AG04450 (cell line): ENCODE measurements around the gene M1AP. TPM values are rescaled to one million over a fixed set of nuclear protein-coding genes. Genes with fewer than 3 reads are reported as not detected.

Source experiments
- CTCF ChIA-PET: fragments of 300-600, 350-600 bp; formaldehyde crosslinking; extraction: SDS; loops from one replicate; lab custom pipeline; 2022; ENCODE audit warnings: antibody characterized with exemption, inconsistent platforms; lab: Charles Lee
- POLR2A ChIA-PET: fragments of 350-600 bp; formaldehyde crosslinking; extraction: SDS; loops from one replicate; lab custom pipeline; 2021; ENCODE audit warnings: antibody characterized with exemption, inconsistent platforms; lab: Yijun Ruan, JAX
- DNase-seq: peaks from one replicate; pipeline ENCODE4 v3.0.0-alpha.2; 2011; ENCODE audit warnings: low read depth, low spot score
- H3K27ac ChIP-seq: one replicate; pipeline ENCODE4 v1.5.1; 2012; ENCODE audit warnings: low read depth, low read length, control low read depth
- H3K27me3 ChIP-seq: one replicate; pipeline ENCODE4 v1.6.0; 2012; ENCODE audit warnings: low read length; ENCODE audit not compliant: control insufficient read depth, insufficient read depth
- H3K4me3 ChIP-seq: 2 replicates; pipeline ENCODE4 v1.5.1; 2011; ENCODE audit warnings: mild to moderate bottlenecking, low read depth, low read length, control low read depth
- H3K9me3 ChIP-seq: 2 replicates; pipeline ENCODE4 v1.5.1; 2012; ENCODE audit warnings: low read length; ENCODE audit not compliant: control insufficient read depth, insufficient read depth
- CTCF ChIP-seq: IDR thresholded peaks from 2 replicates; pipeline ENCODE4 v1.5.1; 2011; ENCODE audit warnings: low read depth, low read length, control low read depth, inconsistent platforms
- polyA plus RNA-seq: library from polyadenylated mRNA; depleted of rRNA; stranded (reverse); fragments of >200 nt; gene quantifications from 2 replicates; pipeline ENCODE4 v1.2.3, GENCODE V29; 2011

The M1AP gene
- polyA plus RNA-seq, 1 experiment = 0.07 TPM

DNA sequence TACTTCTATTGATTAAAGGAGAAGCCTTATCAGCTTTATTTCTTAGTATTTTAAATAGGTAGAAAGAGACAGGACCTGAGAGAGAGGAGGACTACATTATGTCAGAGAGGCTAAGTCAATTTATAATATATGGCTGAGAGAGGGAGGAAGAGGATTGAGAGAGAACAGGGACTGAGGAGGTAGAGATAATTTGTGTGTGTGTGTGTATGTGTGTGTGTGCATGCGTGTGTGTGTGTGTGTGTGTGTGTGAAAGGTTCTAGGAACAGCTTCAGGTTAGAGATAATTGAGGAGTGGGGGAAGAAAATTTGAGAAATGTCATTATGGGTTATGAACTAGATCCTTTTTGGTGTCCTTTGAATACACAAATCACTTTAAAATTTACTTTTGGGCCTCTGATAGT is 78.4 kb downstream of the M1AP start:
- Histone ChIP-seq H3K27me3 (no peaks in the 10 kb centered on the region), H3K9me3 (no peaks in the 10 kb centered on the region), H3K4me3 (no peak overlapping the region), H3K27ac (no peak overlapping the region)
- DNase-seq = no peak
- no peak for TF ChIP-seq CTCF
- ChIA-PET POLR2A (interaction anchor here (0.6 kb wide), 1 partner anchor 16 kb away, joined by 15 read pairs; the partner anchor contains the start of gene LOXL3), CTCF (interaction anchor here (0.7 kb wide), 1 partner anchor 306 kb away, joined by 4 read pairs; no protein-coding TSS in a partner anchor)

GRCh38 chr2:74567881-74568280 is 80.2 kb downstream of the M1AP start:
- peak overlapping the region; percentile 87 for H3K27ac ChIP-seq
- H3K27me3 ChIP-seq = no peaks in the 10 kb centered on the region
- no peak for DNase-seq
- no peak overlapping the region for H3K4me3 ChIP-seq
- POLR2A ChIA-PET = interaction anchor here (0.7 to 1.7 kb wide), 5 partner anchors 9 to 92 kb away, joined by 3 to 7 read pairs (median 5); partner anchors contain the start of gene LOXL3
- no peak for TF ChIP-seq CTCF
- no peaks in the 10 kb centered on the region for H3K9me3 ChIP-seq
- CTCF ChIA-PET = interaction anchor here (1.0 to 1.9 kb wide), 3 partner anchors 9 to 18 kb away, joined by 3 to 7 read pairs (median 3); no protein-coding TSS in a partner anchor

DNA sequence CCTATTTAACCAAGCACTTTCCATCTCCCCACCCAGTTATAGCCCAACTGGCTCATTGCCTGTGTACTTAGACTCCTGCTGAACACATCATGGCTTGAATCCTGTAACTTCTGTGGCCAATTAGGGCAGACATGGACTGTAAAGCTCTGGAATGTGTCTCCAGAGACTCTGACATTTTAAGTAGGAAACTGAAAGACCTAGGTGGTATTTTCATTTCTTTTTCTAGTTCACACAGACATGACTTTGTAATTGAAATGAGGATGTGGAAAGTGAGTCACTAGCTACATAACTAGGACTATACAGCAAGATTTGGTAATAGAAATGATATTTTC is 81.4 kb downstream of the M1AP start:
- ChIA-PET POLR2A (interaction anchor here (0.7 to 1.7 kb wide), 4 partner anchors 10 to 37 kb away, joined by 4 to 7 read pairs (median 5); partner anchors contain the start of genes AUP1, HTRA2 and LOXL3), CTCF (interaction anchor here (1.3 to 1.9 kb wide), 3 partner anchors 8 to 22 kb away, joined by 5 to 7 read pairs (median 6); no protein-coding TSS in a partner anchor)
- TF ChIP-seq CTCF = no peak
- DNase-seq = no peak
- no peak overlapping the region for H3K4me3 ChIP-seq
- H3K9me3 ChIP-seq = no peaks in the 10 kb centered on the region
- H3K27ac ChIP-seq = peak overlapping the region; percentile 69
- H3K27me3 ChIP-seq = no peaks in the 10 kb centered on the region

- Histone ChIP-seq H3K9me3 (no peaks in the 10 kb centered on the region), H3K27me3 (no peaks in the 10 kb centered on the region), H3K4me3 (no peak overlapping the region), H3K27ac (peak overlapping the region; percentile 69)
- no peak for DNase-seq
- POLR2A ChIA-PET = interaction anchor here (0.7 to 1.7 kb wide), 4 partner anchors 11 to 36 kb away, joined by 4 to 7 read pairs (median 5); partner anchors contain the start of genes AUP1, HTRA2 and LOXL3
- no peak for TF ChIP-seq CTCF
- CTCF ChIA-PET = interaction anchor here (1.3 to 1.9 kb wide), 3 partner anchors 8 to 22 kb away, joined by 5 to 7 read pairs (median 6); no protein-coding TSS in a partner anchor
Measured at GRCh38 chr2:74566076-74566753, 81.9 kb downstream of the M1AP start.

- Histone ChIP-seq H3K4me3 (no peak overlapping the region), H3K27ac (no peak overlapping the region), H3K27me3 (no peaks in the 10 kb centered on the region), H3K9me3 (no peaks in the 10 kb centered on the region)
- TF ChIP-seq CTCF = no peak
- DNase-seq = no peak
- POLR2A ChIA-PET = interaction anchor here (1.6 kb wide), 1 partner anchor 12 kb away, joined by 7 read pairs; no protein-coding TSS in a partner anchor
- CTCF ChIA-PET = no interaction called here
Measured at GRCh38 chr2:74564222-74564621, 83.9 kb downstream of the M1AP start.
